H9 (cell line): ENCODE data around the gene ADGRL3. TPM values are rescaled to one million over a fixed set of nuclear protein-coding genes. Genes with fewer than 3 reads are reported as not detected.

Experiments
- DNase-seq: peaks from one replicate; pipeline ENCODE4 v3.0.0-alpha.2; 2017
- H2AFZ ChIP-seq: one replicate; pipeline ENCODE4 v1.6.1; 2013; ENCODE audit warnings: mild to moderate bottlenecking, low read length, control low read depth, moderate library complexity
- H2AK5ac ChIP-seq: 2 replicates; pipeline ENCODE4 v1.6.1; 2013; ENCODE audit warnings: low read length, control low read depth, mixed read lengths; ENCODE audit not compliant: insufficient read length
- H2BK120ac ChIP-seq: one replicate; pipeline ENCODE4 v1.6.1; 2013; ENCODE audit warnings: low read depth, mild to moderate bottlenecking, low read length, control low read depth, inconsistent platforms; ENCODE audit not compliant: poor library complexity, severe bottlenecking
- H2BK12ac ChIP-seq: 2 replicates; pipeline ENCODE4 v1.6.1; 2013; ENCODE audit warnings: low read length, control low read depth, mixed read lengths, low read depth; ENCODE audit not compliant: insufficient read length
- H2BK15ac ChIP-seq: 2 replicates; pipeline ENCODE4 v1.6.1; 2013; ENCODE audit warnings: low read depth, low read length, control low read depth
- H2BK20ac ChIP-seq: one replicate; pipeline ENCODE4 v1.6.1; 2013; ENCODE audit warnings: low read depth, mild to moderate bottlenecking, low read length, control low read depth, inconsistent platforms; ENCODE audit not compliant: poor library complexity, severe bottlenecking
- H2BK5ac ChIP-seq: 2 replicates; pipeline ENCODE4 v1.6.1; 2013; ENCODE audit warnings: low read length, control low read depth, mixed read lengths; ENCODE audit not compliant: insufficient read length
- H3K14ac ChIP-seq: 2 replicates; pipeline ENCODE4 v1.6.1; 2013; ENCODE audit warnings: low read length, control low read depth; ENCODE audit not compliant: insufficient read depth
- H3K18ac ChIP-seq: 2 replicates; pipeline ENCODE4 v1.6.1; 2013; ENCODE audit warnings: low read depth, mild to moderate bottlenecking, mixed read lengths, low read length, control low read depth; ENCODE audit not compliant: insufficient read length
- H3K23ac ChIP-seq: 2 replicates; pipeline ENCODE4 v1.6.1; 2013; ENCODE audit warnings: low read length, control low read depth, mixed read lengths, low read depth; ENCODE audit not compliant: insufficient read length
- H3K23me2 ChIP-seq: 2 replicates; pipeline ENCODE4 v1.6.1; 2013; ENCODE audit warnings: low read depth, mild to moderate bottlenecking, mixed read lengths, low read length, control low read depth; ENCODE audit not compliant: insufficient read length, poor library complexity, severe bottlenecking
- H3K27ac ChIP-seq: 2 replicates; pipeline ENCODE4 v1.5.1; 2013; ENCODE audit warnings: low read length, control low read depth, mixed read lengths, low read depth; ENCODE audit not compliant: insufficient read length
- H3K27me3 ChIP-seq: 2 replicates; pipeline ENCODE4 v1.6.1; 2013; ENCODE audit warnings: low read length, control low read depth, inconsistent platforms; ENCODE audit not compliant: insufficient read depth
- H3K4ac ChIP-seq: 2 replicates; pipeline ENCODE4 v1.6.1; 2013; ENCODE audit warnings: low read depth, mild to moderate bottlenecking, control low read depth, inconsistent platforms, low read length, moderate library complexity
- H3K4me1 ChIP-seq: 2 replicates; pipeline ENCODE4 v1.6.1; 2013; ENCODE audit warnings: low read length, control low read depth, inconsistent platforms; ENCODE audit not compliant: insufficient read depth
- H3K4me2 ChIP-seq: 2 replicates; pipeline ENCODE4 v1.6.1; 2013; ENCODE audit warnings: low read length, control low read depth, mixed read lengths; ENCODE audit not compliant: insufficient read length, insufficient read depth
- H3K56ac ChIP-seq: 2 replicates; pipeline ENCODE4 v1.6.1; 2013; ENCODE audit warnings: low read depth, mild to moderate bottlenecking, mixed read lengths, low read length, control low read depth; ENCODE audit not compliant: insufficient read length
- H3K79me1 ChIP-seq: 2 replicates; pipeline ENCODE4 v1.6.1; 2013; ENCODE audit warnings: low read depth, mild to moderate bottlenecking, moderate library complexity, low read length, control low read depth, inconsistent platforms; ENCODE audit not compliant: insufficient read depth, poor library complexity, severe bottlenecking
- H3K79me2 ChIP-seq: 2 replicates; pipeline ENCODE4 v1.6.1; 2013; ENCODE audit warnings: low read length, control low read depth, inconsistent platforms; ENCODE audit not compliant: insufficient read depth
- H3K9ac ChIP-seq: 2 replicates; pipeline ENCODE4 v1.6.1; 2013; ENCODE audit warnings: low read length, control low read depth, mixed read lengths; ENCODE audit not compliant: insufficient read length; ENCODE audit errors: extremely low read depth
- H3K9me3 ChIP-seq: one replicate; pipeline ENCODE4 v1.6.1; 2013; ENCODE audit warnings: low read depth, low read length, inconsistent platforms; ENCODE audit not compliant: control insufficient read depth
- H3T11ph ChIP-seq: one replicate; pipeline ENCODE4 v1.6.1; 2013; ENCODE audit warnings: mild to moderate bottlenecking, low read length, control low read depth, inconsistent platforms
- H4K20me1 ChIP-seq: one replicate; pipeline ENCODE4 v1.6.1; 2013; ENCODE audit not compliant: control insufficient read depth, insufficient read length, insufficient read depth
- H4K5ac ChIP-seq: 2 replicates; pipeline ENCODE4 v1.6.1; 2013; ENCODE audit warnings: low read depth, mild to moderate bottlenecking, mixed read lengths, low read length, control low read depth; ENCODE audit not compliant: insufficient read length
- H4K8ac ChIP-seq: replicated peaks from 2 replicates; pipeline ENCODE4 v1.6.1; 2013; ENCODE audit warnings: low read length, control low read depth, mixed read lengths, low read depth; ENCODE audit not compliant: insufficient read length
- H4K91ac ChIP-seq: 2 replicates; pipeline ENCODE4 v1.6.1; 2013; ENCODE audit warnings: low read depth, mild to moderate bottlenecking, moderate library complexity, mixed read lengths, low read length, control low read depth; ENCODE audit not compliant: insufficient read length
- H3K27ac Mint-ChIP-seq, 3 experiments: 2 replicates in 2 of 3; 3 replicates in 1 of 3; pipeline ENCODE4 v1.8.0; 2020 to 2021; ENCODE audit warnings: mixed read lengths in 3 of 3, mild to moderate bottlenecking in 1 of 3, moderate library complexity in 1 of 3
- H3K27me3 Mint-ChIP-seq: 2 replicates; pipeline ENCODE4 v1.8.0; 2021; ENCODE audit warnings: low read depth, mild to moderate bottlenecking, moderate library complexity, mixed read lengths
- H3K36me3 Mint-ChIP-seq, 3 experiments: 2 replicates in 2 of 3; 3 replicates in 1 of 3; pipeline ENCODE4 v1.8.0; 2020 to 2021; ENCODE audit warnings: low read depth in 3 of 3, mixed read lengths in 3 of 3; ENCODE audit not compliant: insufficient read depth in 1 of 3
- H3K4me1 Mint-ChIP-seq, 2 experiments: 2 replicates each; pipeline ENCODE4 v1.8.0; 2020; ENCODE audit warnings: mixed read lengths in 2 of 2
- H3K4me3 Mint-ChIP-seq, 2 experiments: 2 replicates in 1 of 2; 3 replicates in 1 of 2; pipeline ENCODE4 v1.8.0; 2020 to 2021; ENCODE audit warnings: mild to moderate bottlenecking in 2 of 2, mixed read lengths in 2 of 2, moderate library complexity in 1 of 2
- H3K9me3 Mint-ChIP-seq, 2 experiments: 2 replicates in 1 of 2; 3 replicates in 1 of 2; pipeline ENCODE4 v1.8.0; 2020; ENCODE audit warnings: mild to moderate bottlenecking in 2 of 2, mixed read lengths in 2 of 2, moderate library complexity in 1 of 2
- WGBS: extraction: QIAGEN DNeasy Blood & Tissue Kit; methylation state at CpG from one replicate; pipeline ENCODE4 v1.1.7; 2013; ENCODE audit warnings: missing lambda C conversion rate, low lambda C conversion rate, mixed read lengths; ENCODE audit not compliant: insufficient read length; ENCODE audit errors: extremely low coverage; 5-methylcytosine and 5-hydroxymethylcytosine counted together
- total RNA-seq: library from RNA; stranded (reverse); gene quantifications from 2 replicates; pipeline ENCODE4 v1.2.1, GENCODE V29; 2021
- TF ChIP-seq, protein P1 (sequence below): fragments of 200-600 bp; sonication (generic); conservative IDR thresholded peaks from 3 replicates; pipeline ENCODE4 v1.8.0; 2021; ENCODE audit warnings: antibody characterized with exemption, mild to moderate bottlenecking

Gene ADGRL3
- total RNA-seq, 1 experiment from 2014 or later = 5.9 TPM

GRCh38 chr4:61405307-61405706 is 205.2 kb downstream of the ADGRL3 start:
- H3K23me2 ChIP-seq = no peaks in the 10 kb centered on the region
- no peaks in the 10 kb centered on the region for H3K36me3 Mint-ChIP-seq
- H4K91ac ChIP-seq = no peak overlapping the region
- H2BK20ac ChIP-seq = no peak overlapping the region
- H3K4me3 Mint-ChIP-seq = no peak overlapping the region
- no peaks in the 10 kb centered on the region for H3K79me2 ChIP-seq
- H2BK5ac ChIP-seq = no peak overlapping the region
- H2BK12ac ChIP-seq = no peak overlapping the region
- H3K27me3 Mint-ChIP-seq = no peaks in the 10 kb centered on the region
- no peaks in the 10 kb centered on the region for H3K9me3 Mint-ChIP-seq
- H3K9ac ChIP-seq = no peak overlapping the region
- no peaks in the 10 kb centered on the region for H4K20me1 ChIP-seq
- no peak overlapping the region for H3K18ac ChIP-seq
- H3K14ac ChIP-seq = no peak overlapping the region
- no peaks in the 10 kb centered on the region for H3K79me1 ChIP-seq
- H3T11ph ChIP-seq = no peak overlapping the region
- no peaks in the 10 kb centered on the region for H3K27me3 ChIP-seq
- H3K23ac ChIP-seq = no peak overlapping the region
- no peak overlapping the region for H4K5ac ChIP-seq
- peaks cover 3% of the 10 kb centered on the region; the same call in 1 of the 2 replicates for H3K4me1 ChIP-seq
- H3K4me1 Mint-ChIP-seq = peaks cover 13 to 19% of the 10 kb centered on the region in 2 experiments
- no peak overlapping the region for H3K27ac ChIP-seq
- H3K4me2 ChIP-seq = no peak overlapping the region
- H3K4ac ChIP-seq = no peak overlapping the region
- WGBS = no CpG with 5 or more reads among the region's 1 CpG
- H4K8ac ChIP-seq = no peak overlapping the region
- no peak for DNase-seq
- no peak overlapping the region for H2AFZ ChIP-seq
- no peak overlapping the region for H2BK120ac ChIP-seq
- H2AK5ac ChIP-seq = no peak overlapping the region
- H3K56ac ChIP-seq = no peak overlapping the region
- H3K27ac Mint-ChIP-seq = no peak overlapping the region
- TF ChIP-seq, protein P1, sequence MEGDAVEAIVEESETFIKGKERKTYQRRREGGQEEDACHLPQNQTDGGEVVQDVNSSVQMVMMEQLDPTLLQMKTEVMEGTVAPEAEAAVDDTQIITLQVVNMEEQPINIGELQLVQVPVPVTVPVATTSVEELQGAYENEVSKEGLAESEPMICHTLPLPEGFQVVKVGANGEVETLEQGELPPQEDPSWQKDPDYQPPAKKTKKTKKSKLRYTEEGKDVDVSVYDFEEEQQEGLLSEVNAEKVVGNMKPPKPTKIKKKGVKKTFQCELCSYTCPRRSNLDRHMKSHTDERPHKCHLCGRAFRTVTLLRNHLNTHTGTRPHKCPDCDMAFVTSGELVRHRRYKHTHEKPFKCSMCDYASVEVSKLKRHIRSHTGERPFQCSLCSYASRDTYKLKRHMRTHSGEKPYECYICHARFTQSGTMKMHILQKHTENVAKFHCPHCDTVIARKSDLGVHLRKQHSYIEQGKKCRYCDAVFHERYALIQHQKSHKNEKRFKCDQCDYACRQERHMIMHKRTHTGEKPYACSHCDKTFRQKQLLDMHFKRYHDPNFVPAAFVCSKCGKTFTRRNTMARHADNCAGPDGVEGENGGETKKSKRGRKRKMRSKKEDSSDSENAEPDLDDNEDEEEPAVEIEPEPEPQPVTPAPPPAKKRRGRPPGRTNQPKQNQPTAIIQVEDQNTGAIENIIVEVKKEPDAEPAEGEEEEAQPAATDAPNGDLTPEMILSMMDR = no peak
- no peak overlapping the region for H2BK15ac ChIP-seq
- no peaks in the 10 kb centered on the region for H3K9me3 ChIP-seq
